Measurements from ENCODE around the gene FCAMR.

FCAMR gene

GRCh38 chr1:206955476-206956451, 14.5 kb downstream of the FCAMR start:
- DNase-seq (ENCODE audit: low read depth), result peak; percentile 50

GRCh38 chr1:206954459-206955342, 15.6 kb downstream of the FCAMR start:
- DNase-seq (ENCODE audit: low read depth), result no peak

DNA sequence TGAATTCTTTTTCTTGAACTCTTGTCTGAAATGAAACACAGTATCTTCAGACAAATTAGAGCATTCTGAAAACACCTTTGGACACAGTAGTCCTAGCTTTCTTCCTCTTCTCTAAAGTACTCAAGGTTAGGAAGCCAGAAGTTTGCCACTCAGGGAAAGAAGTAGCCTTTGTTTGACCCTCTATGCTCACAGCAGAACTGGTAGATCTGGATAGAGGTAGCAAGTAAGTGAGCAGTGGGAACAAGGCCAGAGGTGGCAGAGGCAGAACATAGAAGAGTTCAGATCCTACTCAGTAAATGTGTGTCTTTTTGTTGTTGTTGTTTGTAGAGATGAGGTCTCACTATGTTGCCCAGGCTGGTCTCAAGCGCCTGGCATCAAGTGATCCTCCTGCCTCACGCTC, 16.6 kb downstream of the FCAMR start:
- no peak for DNase-seq (ENCODE audit: low read depth)

DNA sequence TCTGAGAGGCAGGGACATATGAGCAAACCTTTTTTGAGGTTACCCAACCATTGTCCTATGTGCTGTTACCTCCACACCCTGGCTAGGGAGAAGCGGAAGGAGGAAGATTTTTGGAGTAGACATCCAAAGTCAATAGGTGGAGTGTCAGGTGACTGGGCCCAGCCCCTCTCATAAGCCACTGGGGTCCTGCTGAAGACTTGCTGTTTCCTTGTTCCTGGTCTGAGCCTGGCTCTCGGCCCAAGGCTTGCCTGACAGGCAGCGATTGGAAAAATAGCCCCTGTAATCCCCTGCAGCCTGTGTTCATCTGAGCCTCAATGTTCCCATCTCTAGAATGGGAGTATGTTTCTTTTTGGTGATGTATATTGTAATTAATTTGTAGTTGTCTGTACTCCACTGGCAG, 17.1 kb downstream of the FCAMR start:
- DNase-seq (ENCODE audit: low read depth), result no peak

DNA sequence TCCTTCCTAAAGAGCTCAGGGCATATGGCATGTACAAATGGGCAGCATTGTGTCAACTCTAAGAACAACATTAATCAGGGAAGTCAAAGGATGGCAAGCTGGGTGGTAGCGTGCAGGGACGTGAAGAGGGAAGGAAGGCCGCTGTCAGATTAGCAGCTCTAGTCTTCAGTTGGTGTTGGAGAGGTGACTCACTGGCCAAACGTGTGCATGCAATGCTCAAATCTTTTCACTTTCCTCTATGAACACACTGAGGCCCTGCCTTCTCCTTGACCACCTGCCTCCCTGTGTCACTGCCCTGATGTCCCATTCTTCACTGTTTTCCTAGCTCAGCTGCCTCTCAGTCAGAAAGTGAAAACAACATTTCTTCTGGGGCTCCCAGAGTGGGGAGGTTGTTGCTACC, 18.1 kb downstream of the FCAMR start:
- no peak for DNase-seq (ENCODE audit: low read depth)

- no peak for DNase-seq (ENCODE audit: low read depth)
Measured at GRCh38 chr1:206951318-206952100, 18.8 kb downstream of the FCAMR start.

GRCh38 chr1:206949641-206950040, 20.6 kb downstream of the FCAMR start:
- DNase-seq (ENCODE audit: low read depth), result no peak

- DNase-seq (ENCODE audit: low read depth), result no peak
Measured at GRCh38 chr1:206949208-206949607, 21.1 kb downstream of the FCAMR start.

- DNase-seq (ENCODE audit: low read depth), result no peak
Measured at GRCh38 chr1:206947255-206947654, 23.0 kb downstream of the FCAMR start.

- no peak for DNase-seq (ENCODE audit: low read depth)
Measured at GRCh38 chr1:206946261-206946660, 24.0 kb downstream of the FCAMR start, which contains the start of gene PIGR. Gene PIGR, minus strand, starts transcription at chr1:206946466. Its CDS starts 5,935 bp downstream, at chr1:206940531.

DNA sequence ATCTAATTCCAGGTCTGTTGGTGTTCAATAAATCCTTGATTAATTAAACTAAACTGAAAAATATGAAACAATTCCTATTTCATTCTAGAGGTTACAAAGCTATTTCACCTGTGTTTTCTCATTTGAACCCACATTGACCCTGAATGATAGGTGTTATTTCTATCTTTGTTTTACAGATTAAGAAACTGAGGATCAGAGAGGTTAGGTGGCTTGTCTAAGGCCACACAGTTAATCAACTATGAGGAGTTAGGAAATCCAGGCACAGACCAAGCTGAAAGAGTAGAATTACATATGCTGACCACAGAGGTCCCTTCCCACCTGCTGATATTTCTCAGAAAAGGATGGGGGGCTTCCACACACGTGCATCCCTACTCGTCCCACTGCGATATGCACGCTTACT, 24.5 kb downstream of the FCAMR start:
- DNase-seq (ENCODE audit: low read depth), result no peak

DNA sequence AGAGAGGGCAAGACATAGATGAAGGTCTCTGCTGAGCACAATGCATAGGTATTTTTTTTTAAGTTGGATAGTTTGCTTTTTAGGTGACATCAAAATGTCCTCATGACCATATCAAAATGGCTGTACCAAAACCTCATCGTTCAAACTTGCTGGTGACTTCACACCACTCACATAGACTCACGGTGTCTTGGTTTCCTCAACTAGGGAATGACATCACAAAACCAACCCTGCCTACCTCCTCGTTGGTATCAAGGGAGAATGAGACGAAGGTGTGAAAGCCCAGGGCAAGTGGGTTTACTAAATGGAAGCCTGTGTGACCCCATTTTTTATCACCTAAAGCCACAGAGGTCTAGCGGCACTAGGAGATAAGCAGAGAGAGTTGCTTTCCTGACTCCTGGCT, 25.6 kb downstream of the FCAMR start:
- DNase-seq (ENCODE audit: low read depth), result no peak

- no peak for DNase-seq (ENCODE audit: low read depth)
Measured at GRCh38 chr1:206941766-206942418, 28.4 kb downstream of the FCAMR start.

- DNase-seq (ENCODE audit: low read depth), result no peak
Measured at GRCh38 chr1:206940588-206940936, 29.7 kb downstream of the FCAMR start.

DNA sequence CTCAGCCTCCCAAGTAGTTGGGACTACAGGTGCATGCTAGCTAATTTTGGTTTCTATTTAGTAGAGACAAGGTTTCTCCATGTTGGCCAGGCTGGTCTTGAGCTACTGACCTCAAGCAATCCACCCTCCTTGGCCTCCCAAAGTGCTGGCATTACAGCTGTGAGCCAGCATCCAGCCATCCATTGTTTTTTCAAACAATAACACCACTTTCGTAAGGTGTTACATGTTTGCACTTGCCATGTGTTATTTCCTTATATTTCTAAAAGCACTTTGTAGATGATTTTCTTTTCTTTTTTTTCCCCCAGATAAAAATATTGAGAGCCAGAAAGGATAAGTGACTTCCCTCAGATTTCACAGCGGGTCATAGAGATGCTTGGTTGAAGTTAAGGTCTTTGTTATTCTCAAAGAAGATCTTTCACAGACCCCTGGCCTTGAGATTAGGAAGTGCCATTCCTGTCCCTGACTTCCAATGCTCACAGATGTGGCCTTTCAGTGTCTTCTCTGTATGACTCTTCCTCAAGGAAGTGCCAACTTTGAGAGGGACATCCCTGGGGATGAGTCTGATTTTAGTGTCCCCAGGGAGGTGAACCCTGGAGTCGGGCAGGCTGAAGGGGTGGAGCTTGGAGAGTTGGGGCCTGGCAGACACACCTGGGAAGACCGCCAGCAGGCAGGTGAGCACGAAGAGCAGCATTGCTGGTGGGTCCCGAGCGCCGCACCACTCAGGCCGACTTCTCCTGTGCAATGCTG, 30.2 kb downstream of the FCAMR start:
- no peak for DNase-seq (ENCODE audit: low read depth)

DNA sequence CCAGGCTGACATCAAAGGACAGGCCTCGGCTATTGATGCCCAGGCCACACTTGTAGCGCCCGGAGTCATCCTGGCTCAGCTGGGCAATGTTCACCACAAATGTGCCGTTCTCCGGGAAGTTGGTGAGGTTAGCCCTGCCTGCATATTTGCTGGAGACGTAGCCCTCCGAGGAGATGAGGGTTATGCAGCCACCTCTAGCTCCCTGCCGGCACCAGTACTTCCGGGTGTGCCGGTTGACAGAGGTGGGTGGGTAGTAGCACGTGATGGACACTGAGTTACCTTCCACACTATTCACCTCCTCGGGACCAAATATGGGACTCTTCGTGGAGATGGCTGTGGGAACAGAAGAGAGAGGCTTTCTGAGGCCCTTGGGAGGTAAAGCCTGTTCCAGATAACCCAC, 31.1 kb downstream of the FCAMR start:
- DNase-seq (ENCODE audit: low read depth), result no peak

GRCh38 chr1:206937425-206937824, 32.8 kb downstream of the FCAMR start:
- no peak for DNase-seq (ENCODE audit: low read depth)

- no peak for DNase-seq (ENCODE audit: low read depth)
Measured at GRCh38 chr1:206935491-206936067, 34.7 kb downstream of the FCAMR start.

- no peak for DNase-seq (ENCODE audit: low read depth)
Measured at GRCh38 chr1:206933333-206933945, 36.8 kb downstream of the FCAMR start.

- DNase-seq (ENCODE audit: low read depth), result no peak
Measured at GRCh38 chr1:206932177-206932576, 38.1 kb downstream of the FCAMR start.

Data from fibroblast of the conjunctiva (primary cell).